GM19468 (cell line): ENCODE results near the gene ITGB1.

Experiments
- ATAC-seq: cut with Tn5 transposase; IDR thresholded peaks from one replicate; pipeline ENCODE4 v1.9.1; 2021; ENCODE audit warnings: mild to moderate bottlenecking, moderate library complexity, moderate number of reproducible peaks; ENCODE audit not compliant: unreplicated experiment; ENCODE audit errors: extremely low read depth

Gene ITGB1

GRCh38 chr10:32956365-32957197 is 1.4 kb downstream of the ITGB1 start:
- no peak for ATAC-seq

- ATAC-seq, result no peak
These were observed 2.2 kb downstream of the ITGB1 start for GRCh38 chr10:32955790-32956189.

GRCh38 chr10:32955299-32955772 is 2.7 kb downstream of the ITGB1 start:
- ATAC-seq, result no peak

GRCh38 chr10:32954545-32955298 is 3.3 kb downstream of the ITGB1 start:
- ATAC-seq, result no peak

- no peak for ATAC-seq
These were observed 4.0 kb downstream of the ITGB1 start for GRCh38 chr10:32954080-32954479.

GRCh38 chr10:32953277-32953927 is 4.6 kb downstream of the ITGB1 start:
- ATAC-seq, result no peak

- ATAC-seq, result no peak
These were observed 5.3 kb downstream of the ITGB1 start for GRCh38 chr10:32952541-32953276.

- no peak for ATAC-seq
These were observed 5.9 kb downstream of the ITGB1 start for GRCh38 chr10:32952094-32952493.

- no peak for ATAC-seq
These were observed 6.9 kb downstream of the ITGB1 start for GRCh38 chr10:32951111-32951510.

GRCh38 chr10:32950591-32951108 is 7.4 kb downstream of the ITGB1 start:
- no peak for ATAC-seq

GRCh38 chr10:32949221-32949678 is 8.8 kb downstream of the ITGB1 start:
- ATAC-seq, result no peak

- no peak for ATAC-seq
These were observed 9.6 kb downstream of the ITGB1 start for GRCh38 chr10:32948451-32948850.

GRCh38 chr10:32947586-32947985 is 10.4 kb downstream of the ITGB1 start:
- ATAC-seq, result no peak

- ATAC-seq, result no peak
These were observed 11.9 kb downstream of the ITGB1 start for GRCh38 chr10:32946108-32946507.

GRCh38 chr10:32943854-32944661 is 14.0 kb downstream of the ITGB1 start:
- ATAC-seq, result no peak

- ATAC-seq, result peak; percentile 35
These were observed 14.6 kb downstream of the ITGB1 start for GRCh38 chr10:32943395-32943794.

- no peak for ATAC-seq
These were observed 15.9 kb downstream of the ITGB1 start for GRCh38 chr10:32942081-32942480.

GRCh38 chr10:32941357-32941756 is 16.7 kb downstream of the ITGB1 start:
- ATAC-seq, result no peak
